GOT3 (cell line): ENCODE data around the gene FGGY.

Source experiments
- DNase-seq: peaks from one replicate; lab custom pipeline; 2025; ENCODE audit warnings: mixed read lengths; lab: John Stamatoyannopoulos, UW

FGGY gene

GRCh38 chr1:59388191-59388590 lies 91.3 kb downstream of the FGGY start:
- no peak for DNase-seq

- DNase-seq: no peak
Observed at GRCh38 chr1:59389847-59390246, 93.0 kb downstream of the FGGY start.

- no peak for DNase-seq
Observed at GRCh38 chr1:59390307-59390706, 93.4 kb downstream of the FGGY start.

- no peak for DNase-seq
Observed at GRCh38 chr1:59391212-59392179, 94.6 kb downstream of the FGGY start.

- DNase-seq: no peak
Observed at GRCh38 chr1:59393211-59394180, 96.6 kb downstream of the FGGY start.

GRCh38 chr1:59394706-59395425 lies 98.0 kb downstream of the FGGY start:
- no peak for DNase-seq

GRCh38 chr1:59396387-59396786 lies 99.5 kb downstream of the FGGY start:
- DNase-seq: no peak

GRCh38 chr1:59397139-59397858 lies 100.4 kb downstream of the FGGY start:
- no peak for DNase-seq

GRCh38 chr1:59399642-59400041 lies 102.7 kb downstream of the FGGY start:
- no peak for DNase-seq

- DNase-seq: no peak
Observed at GRCh38 chr1:59401581-59401980, 104.7 kb downstream of the FGGY start.

- no peak for DNase-seq
Observed at GRCh38 chr1:59404796-59405195, 107.9 kb downstream of the FGGY start.

GRCh38 chr1:59406437-59407164 lies 109.7 kb downstream of the FGGY start:
- no peak for DNase-seq

GRCh38 chr1:59408608-59409240 lies 111.8 kb downstream of the FGGY start:
- DNase-seq: no peak

- no peak for DNase-seq
Observed at GRCh38 chr1:59409549-59409948, 112.7 kb downstream of the FGGY start.

- no peak for DNase-seq
Observed at GRCh38 chr1:59409986-59410385, 113.1 kb downstream of the FGGY start.

GRCh38 chr1:59410457-59410856 lies 113.6 kb downstream of the FGGY start:
- no peak for DNase-seq

- no peak for DNase-seq
Observed at GRCh38 chr1:59411147-59411546, 114.3 kb downstream of the FGGY start.

- DNase-seq: no peak
Observed at GRCh38 chr1:59412718-59413326, 115.9 kb downstream of the FGGY start.

GRCh38 chr1:59413327-59413720 lies 116.4 kb downstream of the FGGY start:
- DNase-seq: no peak
